ENCODE data around the gene C1QTNF8.
"Not testable (repeated sequence)": the region's sequence is repeated elsewhere in the genome, so short reads cannot be mapped to it uniquely, and the experiment has no call there.

C1QTNF8 gene

DNA sequence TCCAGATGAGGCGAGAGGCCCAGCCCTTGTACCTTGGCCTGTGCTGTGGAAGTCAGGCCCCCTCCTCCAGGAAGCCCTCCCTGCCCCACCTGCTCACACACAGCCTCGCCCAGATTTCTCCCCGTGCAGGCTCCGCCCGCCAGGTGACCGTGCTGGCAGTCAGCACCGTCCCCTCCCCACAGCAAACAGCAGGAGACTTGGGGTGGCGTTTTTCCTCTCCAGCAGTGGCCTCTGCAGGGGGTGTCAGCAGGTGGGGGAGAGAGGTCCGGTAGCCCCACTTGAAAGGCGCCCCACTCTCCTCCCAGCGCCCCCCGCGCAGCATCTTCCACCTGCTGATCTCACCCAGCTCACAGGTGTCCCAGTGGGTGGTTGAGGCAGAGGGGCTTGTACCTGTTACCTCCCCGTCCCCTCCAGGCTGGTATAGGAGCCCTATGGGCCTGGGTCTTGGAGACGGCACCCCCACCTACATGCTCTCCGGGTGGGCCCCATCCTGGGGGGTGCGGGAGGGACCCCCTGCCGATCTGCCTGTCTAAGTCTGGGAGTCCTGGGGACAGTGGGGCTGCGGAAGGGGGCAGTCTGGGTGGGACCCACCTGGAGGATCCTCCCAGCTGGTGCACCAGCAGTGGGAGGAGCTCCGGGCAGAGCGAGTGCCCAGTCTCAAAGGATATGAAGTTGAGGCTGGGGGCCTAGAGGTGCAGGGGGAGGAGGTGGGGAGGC lies 4.2 kb upstream of the C1QTNF8 start:
- no peaks in the 10 kb centered on the region for H3K36me3 Mint-ChIP-seq (ENCODE audit: insufficient read depth)
- H3K4me1 Mint-ChIP-seq (ENCODE audit: low read depth in 2 of 2): no peaks in the 10 kb centered on the region
- DNase-seq (no peak), ATAC-seq (replicated peaks) (no peak)
- H3K4me3 Mint-ChIP-seq: no peak overlapping the region
- peaks cover 0 to 14% of the 10 kb centered on the region in 2 donors for H3K27me3 Mint-ChIP-seq
- H3K9me3 Mint-ChIP-seq: no peaks in the 10 kb centered on the region
- no peak overlapping the region for H3K27ac Mint-ChIP-seq

DNA sequence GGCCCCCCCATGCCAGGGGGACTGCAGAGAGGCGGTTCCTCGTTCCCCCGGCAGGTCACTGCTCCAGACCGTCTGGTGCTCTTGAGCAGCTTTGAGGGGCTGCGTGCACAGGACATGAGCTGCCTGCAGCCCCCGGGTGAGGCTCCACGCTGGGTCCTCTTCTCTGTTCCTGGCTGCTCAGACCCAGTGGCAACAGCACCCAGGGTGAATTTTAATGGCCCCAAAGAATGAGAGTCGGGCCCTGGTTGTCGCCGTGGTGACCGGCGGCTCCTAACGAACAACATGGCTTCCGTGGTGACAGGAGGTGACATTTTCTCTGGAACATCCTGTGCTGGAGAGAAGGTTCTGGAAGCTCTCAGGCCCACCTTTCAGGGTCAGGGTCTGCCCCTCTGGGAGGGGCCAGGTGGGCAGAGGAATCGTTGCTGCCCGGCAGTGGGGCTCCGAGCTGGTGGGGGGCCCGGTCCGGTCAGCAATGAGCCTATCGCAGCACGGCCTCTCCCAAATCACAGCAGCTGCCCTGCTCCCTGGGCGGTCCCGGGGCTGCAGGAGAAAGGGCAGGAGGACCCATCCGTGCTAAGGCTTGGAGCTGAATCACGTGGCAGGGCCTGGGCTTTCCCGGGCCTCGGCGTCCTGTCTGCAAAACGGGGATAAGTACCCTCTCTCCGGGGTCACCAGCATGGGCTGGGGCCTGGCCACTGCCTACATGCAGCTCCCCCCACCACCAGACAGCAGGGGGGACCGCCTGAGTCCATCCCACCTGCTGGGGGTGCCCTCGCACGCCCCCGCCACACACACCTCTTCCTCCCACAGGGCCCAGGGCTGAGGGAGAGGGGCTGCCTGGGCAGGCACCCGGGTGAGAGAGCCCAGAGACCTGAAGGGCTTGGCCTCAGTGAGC lies 3.4 kb upstream of the C1QTNF8 start:
- DNase-seq: no peak
- H3K27me3 Mint-ChIP-seq: peaks cover 0 to 6% of the 10 kb centered on the region in 2 donors
- H3K36me3 Mint-ChIP-seq (ENCODE audit: insufficient read depth): no peaks in the 10 kb centered on the region
- no peak for ATAC-seq (replicated peaks)
- no peak overlapping the region for H3K27ac Mint-ChIP-seq
- no peaks in the 10 kb centered on the region for H3K9me3 Mint-ChIP-seq
- no peak overlapping the region for H3K4me3 Mint-ChIP-seq
- no peaks in the 10 kb centered on the region for H3K4me1 Mint-ChIP-seq (ENCODE audit: low read depth in 2 of 2)

DNA sequence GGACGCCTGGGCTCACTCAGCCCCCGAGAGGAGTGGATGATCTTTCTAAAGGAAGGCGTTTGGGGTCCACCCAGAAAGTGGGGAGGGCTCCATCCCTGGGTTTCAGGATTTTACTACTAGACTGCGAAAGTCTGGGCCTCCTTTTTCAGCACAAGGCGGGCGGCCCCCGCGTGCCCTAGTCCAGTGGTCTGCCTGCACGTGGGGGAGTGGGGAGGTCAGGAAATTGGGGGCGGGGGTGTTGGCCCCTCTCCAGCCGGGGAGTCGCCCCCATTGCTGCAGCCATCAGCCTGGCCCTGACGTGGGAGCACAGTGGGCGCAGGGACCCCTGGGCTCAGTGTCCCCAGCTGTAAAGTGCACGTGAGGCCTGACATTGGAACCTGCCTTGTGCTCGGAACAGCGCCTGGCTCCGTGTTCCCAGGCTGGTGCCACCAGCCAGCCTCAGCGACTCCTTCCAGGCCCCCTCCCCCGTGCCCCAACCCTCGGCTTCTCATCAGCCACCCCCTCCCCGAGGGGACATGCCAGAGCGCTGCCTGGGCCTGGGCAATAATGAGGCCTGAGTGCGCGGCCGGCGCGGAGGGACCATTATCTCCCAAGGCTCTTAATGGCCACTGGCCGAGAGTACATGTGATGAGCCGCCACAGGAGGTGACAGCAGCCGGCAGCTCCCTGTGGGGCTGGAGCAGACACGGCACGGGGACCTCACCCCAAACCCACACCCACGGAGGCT lies 2.4 kb upstream of the C1QTNF8 start:
- H3K27me3 Mint-ChIP-seq: no peaks in the 10 kb centered on the region
- ATAC-seq (replicated peaks): no peak
- peaks cover 0 to under 1% of the 10 kb centered on the region in 2 donors for H3K9me3 Mint-ChIP-seq
- no peak overlapping the region for H3K4me3 Mint-ChIP-seq
- H3K36me3 Mint-ChIP-seq (ENCODE audit: insufficient read depth): peaks cover 1% of the 10 kb centered on the region
- peaks cover 0 to 1% of the 10 kb centered on the region in 2 donors for H3K4me1 Mint-ChIP-seq (ENCODE audit: low read depth in 2 of 2)
- H3K27ac Mint-ChIP-seq: no peak overlapping the region
- no peak for DNase-seq

GRCh38 chr16:1097800-1098199 lies 1.8 kb upstream of the C1QTNF8 start:
- H3K4me3 Mint-ChIP-seq: no peak overlapping the region
- H3K4me1 Mint-ChIP-seq (ENCODE audit: low read depth in 2 of 2): peaks cover 0 to 3% of the 10 kb centered on the region in 2 donors
- no peak overlapping the region for H3K27ac Mint-ChIP-seq
- H3K9me3 Mint-ChIP-seq: peaks cover 0 to 2% of the 10 kb centered on the region in 2 donors
- H3K27me3 Mint-ChIP-seq: no peaks in the 10 kb centered on the region
- ATAC-seq (replicated peaks): no peak
- peaks cover 3% of the 10 kb centered on the region for H3K36me3 Mint-ChIP-seq (ENCODE audit: insufficient read depth)
- no peak for DNase-seq

- Mint-ChIP-seq H3K9me3 (peaks cover 0 to 2% of the 10 kb centered on the region in 2 donors), H3K27ac (no peak overlapping the region), H3K36me3 (ENCODE audit: insufficient read depth) (peaks cover 3% of the 10 kb centered on the region), H3K27me3 (no peaks in the 10 kb centered on the region), H3K4me3 (no peak overlapping the region), H3K4me1 (ENCODE audit: low read depth in 2 of 2) (peaks cover 0 to 3% of the 10 kb centered on the region in 2 donors)
- DNase-seq (no peak), ATAC-seq (replicated peaks) (no peak)
Observed at GRCh38 chr16:1097156-1097555, 1.1 kb upstream of the C1QTNF8 start.

GRCh38 chr16:1095450-1096168 lies 435 bp downstream of the C1QTNF8 start:
- DNase-seq (no peak), ATAC-seq (replicated peaks) (no peak)
- Mint-ChIP-seq H3K27me3 (no peaks in the 10 kb centered on the region), H3K9me3 (peaks cover 0 to 2% of the 10 kb centered on the region in 2 donors), H3K36me3 (ENCODE audit: insufficient read depth) (peaks cover 3% of the 10 kb centered on the region), H3K27ac (no peak overlapping the region), H3K4me1 (ENCODE audit: low read depth in 2 of 2) (peaks cover 0 to 3% of the 10 kb centered on the region in 2 donors), H3K4me3 (no peak overlapping the region)

DNA sequence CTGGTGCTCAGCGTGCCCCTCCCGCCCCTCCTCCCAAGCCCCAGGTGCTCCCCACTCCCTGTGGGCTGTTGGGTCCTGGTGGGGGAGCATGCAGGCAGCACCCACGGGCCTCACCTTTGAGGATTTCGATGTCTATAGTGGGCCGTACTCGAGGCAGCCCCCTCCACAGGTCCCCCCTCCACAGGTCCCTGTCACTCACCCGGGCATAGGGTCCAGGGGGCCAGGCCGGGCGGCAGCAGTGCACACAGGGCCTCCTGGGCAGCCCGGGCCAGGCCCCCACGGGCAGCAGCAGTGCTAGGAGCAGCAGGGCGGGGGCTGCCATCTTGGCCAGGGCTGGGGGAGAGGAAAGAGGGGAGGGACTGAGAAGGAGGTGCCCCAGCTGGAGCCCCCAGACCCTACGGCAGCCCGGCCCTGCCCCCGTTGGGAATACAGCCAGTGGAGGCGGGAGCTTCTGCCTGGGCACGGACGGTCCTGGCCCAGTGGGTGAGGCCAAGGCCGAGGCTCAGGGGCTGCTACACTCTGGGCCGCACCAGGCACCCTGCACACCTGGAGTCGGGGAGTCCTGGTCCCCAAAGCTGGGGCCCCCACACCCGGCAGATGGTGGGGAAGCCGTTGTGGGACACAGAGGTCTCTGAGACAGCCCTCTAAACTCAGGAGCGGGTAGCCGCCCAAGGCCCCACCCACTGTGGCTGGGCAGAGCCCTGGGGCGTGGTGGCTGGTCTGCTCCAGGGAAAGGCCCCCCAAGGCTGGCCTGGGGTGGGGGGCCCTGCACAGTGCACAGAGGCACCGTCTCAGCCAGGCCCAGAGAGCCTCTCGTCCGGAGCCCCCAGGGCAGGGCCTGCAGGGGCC lies 1.2 kb downstream of the C1QTNF8 start:
- H3K4me1 Mint-ChIP-seq (ENCODE audit: low read depth in 2 of 2): peaks cover 0 to 3% of the 10 kb centered on the region in 2 donors
- ATAC-seq (replicated peaks): no peak

DNA sequence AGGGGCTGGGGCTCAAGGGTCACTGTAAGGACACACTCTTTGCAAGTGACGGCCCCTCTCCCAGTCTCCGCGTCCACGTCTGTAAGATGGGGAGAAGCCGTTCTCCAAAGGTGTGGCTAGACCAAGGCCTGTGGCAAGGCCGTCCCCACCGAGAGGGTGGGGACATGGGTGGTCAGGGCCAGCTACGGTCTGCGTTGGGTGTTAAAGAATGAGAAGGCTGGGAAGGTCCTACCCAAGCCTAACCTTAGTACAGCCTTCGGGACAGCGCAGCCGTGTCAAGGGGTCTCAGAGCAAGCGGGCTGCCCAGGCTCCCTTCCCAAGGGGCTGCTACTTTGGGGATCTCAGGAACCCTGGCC lies 1.9 kb downstream of the C1QTNF8 start:
- peaks cover 3% of the 10 kb centered on the region for H3K36me3 Mint-ChIP-seq (ENCODE audit: insufficient read depth)
- DNase-seq (no peak), ATAC-seq (replicated peaks) (no peak)
- no peaks in the 10 kb centered on the region for H3K27me3 Mint-ChIP-seq
- no peak overlapping the region for H3K4me3 Mint-ChIP-seq
- peaks cover 0 to 3% of the 10 kb centered on the region in 2 donors for H3K4me1 Mint-ChIP-seq (ENCODE audit: low read depth in 2 of 2)
- no peak overlapping the region for H3K27ac Mint-ChIP-seq
- peaks cover 0 to 2% of the 10 kb centered on the region in 2 donors for H3K9me3 Mint-ChIP-seq

More for the DNA sequence above, 1.2 kb downstream of the C1QTNF8 start:
- Mint-ChIP-seq H3K4me3 (no peak overlapping the region), H3K27me3 (no peaks in the 10 kb centered on the region), H3K9me3 (peaks cover 0 to 2% of the 10 kb centered on the region in 2 donors), H3K27ac (no peak overlapping the region), H3K36me3 (ENCODE audit: insufficient read depth) (peaks cover 3% of the 10 kb centered on the region)
- DNase-seq: no peak

DNA sequence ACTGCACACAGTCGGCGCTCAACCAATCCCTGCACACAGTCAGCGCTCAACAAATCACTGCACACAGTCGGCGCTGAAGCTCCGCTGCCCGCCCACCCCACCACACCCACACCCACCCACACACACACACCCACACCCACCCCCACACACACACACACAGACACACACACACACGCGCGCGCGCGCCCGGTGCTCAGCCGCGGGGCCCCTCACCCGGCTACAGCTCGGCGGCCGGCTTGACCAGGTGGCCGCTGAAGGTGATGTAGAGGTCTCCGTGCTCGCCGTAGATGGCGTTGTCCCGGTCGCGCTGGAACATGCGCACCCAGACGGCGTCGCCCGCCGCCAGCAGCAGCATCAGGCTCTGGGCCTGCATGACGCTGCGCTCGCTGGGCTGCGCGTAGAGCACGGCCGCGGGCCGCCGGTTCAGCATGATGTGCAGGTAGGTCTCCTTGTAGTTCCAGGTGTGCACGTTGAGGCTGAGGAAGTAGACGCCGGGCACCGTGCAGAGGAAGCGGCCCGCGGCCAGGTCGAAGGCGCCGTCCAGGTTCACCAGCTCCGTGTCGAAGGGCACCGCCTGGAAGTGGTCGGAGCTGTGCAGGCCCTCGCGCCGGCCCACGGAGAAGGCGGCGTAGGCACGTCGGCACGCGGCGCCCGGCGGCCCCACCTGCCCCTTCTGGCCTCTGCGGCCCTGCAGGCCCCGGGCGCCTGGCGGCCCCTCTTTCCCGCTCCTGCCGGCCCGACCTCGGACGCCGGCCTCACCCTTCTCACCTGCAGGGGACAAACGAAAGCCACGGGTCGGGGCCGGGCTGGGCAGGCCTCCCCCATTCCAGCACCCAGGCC lies 2.5 kb downstream of the C1QTNF8 start:
- Mint-ChIP-seq H3K4me3 (no peak overlapping the region), H3K4me1 (ENCODE audit: low read depth in 2 of 2) (peaks cover 0 to 3% of the 10 kb centered on the region in 2 donors), H3K9me3 (peaks cover 0 to 2% of the 10 kb centered on the region in 2 donors), H3K27me3 (no peaks in the 10 kb centered on the region), H3K27ac (no peak overlapping the region), H3K36me3 (ENCODE audit: insufficient read depth) (peaks cover 3% of the 10 kb centered on the region)
- DNase-seq: no peak
- no peak for ATAC-seq (replicated peaks)

DNA sequence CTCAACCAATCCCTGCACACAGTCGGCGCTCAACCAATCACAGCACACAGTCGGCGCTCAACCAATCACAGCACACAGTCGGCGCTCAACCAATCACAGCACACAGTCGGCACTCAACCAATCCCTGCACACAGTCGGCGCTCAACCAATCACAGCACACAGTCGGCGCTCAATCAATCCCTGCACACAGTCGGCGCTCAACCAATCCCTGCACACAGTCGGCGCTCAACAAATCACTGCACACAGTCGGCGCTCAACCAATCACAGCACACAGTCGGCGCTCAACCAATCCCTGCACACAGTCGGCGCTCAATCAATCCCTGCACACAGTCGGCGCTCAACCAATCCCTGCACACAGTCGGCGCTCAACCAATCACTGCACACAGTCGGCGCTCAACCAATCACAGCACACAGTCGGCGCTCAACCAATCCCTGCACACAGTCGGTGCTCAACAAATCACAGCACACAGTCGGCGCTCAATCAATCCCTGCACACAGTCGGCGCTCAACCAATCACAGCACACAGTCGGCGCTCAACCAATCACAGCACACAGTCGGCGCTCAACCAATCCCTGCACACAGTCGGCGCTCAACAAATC lies 3.3 kb downstream of the C1QTNF8 start:
- DNase-seq; H3K9me3 Mint-ChIP-seq; ATAC-seq (replicated peaks); H3K27ac Mint-ChIP-seq; H3K27me3 Mint-ChIP-seq; H3K36me3 Mint-ChIP-seq (ENCODE audit: insufficient read depth); H3K4me1 Mint-ChIP-seq (ENCODE audit: low read depth in 2 of 2); H3K4me3 Mint-ChIP-seq: not testable (repeated sequence)

DNA sequence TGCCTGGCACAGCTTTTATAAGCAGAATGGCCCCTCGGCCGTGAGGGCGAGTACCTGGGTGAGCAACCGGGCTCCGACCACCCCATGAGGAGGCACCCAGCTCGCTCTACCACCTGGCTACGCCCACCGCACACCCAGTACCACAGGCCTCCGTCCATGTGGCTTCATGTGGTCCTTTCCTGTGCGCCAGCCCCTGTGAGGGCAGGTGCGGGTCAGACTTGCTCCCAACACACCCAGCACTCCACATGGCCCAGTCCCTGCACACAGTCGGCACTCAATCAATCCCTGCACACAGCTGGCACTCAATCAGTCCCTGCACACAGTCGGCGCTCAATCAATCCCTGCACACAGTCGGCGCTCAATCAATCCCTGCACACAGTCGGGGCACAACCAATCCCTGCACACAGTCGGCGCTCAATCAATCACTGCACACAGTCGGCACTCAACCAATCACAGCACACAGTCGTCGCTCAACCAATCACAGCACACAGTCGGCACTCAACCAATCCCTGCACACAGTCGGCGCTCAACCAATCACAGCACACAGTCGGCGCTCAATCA lies 4.0 kb downstream of the C1QTNF8 start:
- Mint-ChIP-seq H3K27ac (no peak overlapping the region), H3K4me3 (no peak overlapping the region), H3K27me3 (peaks cover 0 to 13% of the 10 kb centered on the region in 2 donors), H3K4me1 (ENCODE audit: low read depth in 2 of 2) (peaks cover 0 to 3% of the 10 kb centered on the region in 2 donors), H3K36me3 (ENCODE audit: insufficient read depth) (peaks cover 3% of the 10 kb centered on the region), H3K9me3 (peaks cover 0 to 2% of the 10 kb centered on the region in 2 donors)
- DNase-seq (no peak), ATAC-seq (replicated peaks) (no peak)

Measured in effector memory CD8-positive, alpha-beta T cell (primary cell).